Activated CD4-positive, alpha-beta T cell treated with anti-CD3 and anti-CD28 coated beads, Interleukin-2, amount 10 ng/mL, durations not matched to agents 24 days and 14 days (primary cell): ENCODE data around the gene FBXW2. TPM values are rescaled to one million over a fixed set of nuclear protein-coding genes. Genes with fewer than 3 reads are reported as not detected.
A peak's percentile ranks its signal among the peaks of the same experiment; 100 is the strongest.
"Not testable (repeated sequence)": the region's sequence is repeated elsewhere in the genome, so short reads cannot be mapped to it uniquely, and the experiment has no call there.

ENCODE experiments used
- DNase-seq: peaks from one replicate; pipeline ENCODE4 v3.0.0; 2022
- H3K27ac Mint-ChIP-seq: one replicate; pipeline ENCODE4 v1.8.0; 2022; ENCODE audit warnings: mild to moderate bottlenecking, mixed read lengths
- H3K27me3 Mint-ChIP-seq: one replicate; pipeline ENCODE4 v1.8.0; 2022; ENCODE audit warnings: mixed read lengths
- H3K36me3 Mint-ChIP-seq: one replicate; pipeline ENCODE4 v1.8.0; 2022; ENCODE audit warnings: low read depth, mild to moderate bottlenecking, mixed read lengths
- H3K4me1 Mint-ChIP-seq: one replicate; pipeline ENCODE4 v1.8.0; 2021; ENCODE audit warnings: mixed read lengths
- H3K4me3 Mint-ChIP-seq: one replicate; pipeline ENCODE4 v1.8.0; 2022; ENCODE audit warnings: mild to moderate bottlenecking, moderate library complexity, mixed read lengths
- H3K9me3 Mint-ChIP-seq: one replicate; pipeline ENCODE4 v1.8.0; 2021; ENCODE audit warnings: mixed read lengths
- intact Hi-C: fragments of 100-400 bp; cut with micrococcal nuclease; formaldehyde crosslinking; loops from one replicate; pipeline ENCODE4 v1.15.1; 2023
- total RNA-seq: library from RNA; stranded (reverse); gene quantifications from 2 replicates; pipeline ENCODE4 v1.2.3, GENCODE V29; 2022

The FBXW2 gene
- total RNA-seq, 1 donor from 2014 or later = 84.9 TPM

GRCh38 chr9:120755044-120755443 is 38.2 kb downstream of the FBXW2 start:
- no peak overlapping the region for H3K4me3 Mint-ChIP-seq
- H3K36me3 Mint-ChIP-seq = peaks cover 15% of the 10 kb centered on the region
- H3K27me3 Mint-ChIP-seq = no peaks in the 10 kb centered on the region
- H3K4me1 Mint-ChIP-seq = peaks cover 15% of the 10 kb centered on the region
- intact Hi-C loops = loop anchor here (5.0 kb wide), 2 partner anchors 87 to 142 kb away; partner anchors contain the start of gene PSMD5
- no peaks in the 10 kb centered on the region for H3K9me3 Mint-ChIP-seq
- DNase-seq = no peak
- H3K27ac Mint-ChIP-seq = no peak overlapping the region

DNA sequence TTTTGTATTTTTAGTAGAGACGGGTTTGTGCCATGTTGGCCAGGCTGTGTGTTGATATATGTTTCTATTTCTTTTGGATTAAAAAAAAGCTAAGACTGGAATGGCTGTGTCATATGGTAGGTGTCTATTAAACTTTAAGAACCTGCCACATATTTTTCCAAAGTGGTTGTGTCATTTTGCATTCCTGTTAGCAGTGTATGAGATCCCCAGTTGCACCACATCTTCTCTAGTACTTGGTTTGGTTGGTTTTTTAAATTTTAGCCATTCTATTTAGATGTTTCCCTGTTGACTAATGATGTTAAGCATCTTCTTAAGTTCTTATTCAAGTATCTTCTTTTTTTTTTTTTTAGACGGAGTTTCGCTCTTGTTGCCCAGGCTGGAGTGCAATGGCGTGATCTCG is 42.8 kb downstream of the FBXW2 start:
- Mint-ChIP-seq H3K27ac (no peak overlapping the region), H3K4me3 (no peak overlapping the region), H3K27me3 (no peaks in the 10 kb centered on the region), H3K36me3 (no peaks in the 10 kb centered on the region), H3K4me1 (no peaks in the 10 kb centered on the region), H3K9me3 (no peaks in the 10 kb centered on the region)
- DNase-seq = no peak
- intact Hi-C loops = no loop called here

DNA sequence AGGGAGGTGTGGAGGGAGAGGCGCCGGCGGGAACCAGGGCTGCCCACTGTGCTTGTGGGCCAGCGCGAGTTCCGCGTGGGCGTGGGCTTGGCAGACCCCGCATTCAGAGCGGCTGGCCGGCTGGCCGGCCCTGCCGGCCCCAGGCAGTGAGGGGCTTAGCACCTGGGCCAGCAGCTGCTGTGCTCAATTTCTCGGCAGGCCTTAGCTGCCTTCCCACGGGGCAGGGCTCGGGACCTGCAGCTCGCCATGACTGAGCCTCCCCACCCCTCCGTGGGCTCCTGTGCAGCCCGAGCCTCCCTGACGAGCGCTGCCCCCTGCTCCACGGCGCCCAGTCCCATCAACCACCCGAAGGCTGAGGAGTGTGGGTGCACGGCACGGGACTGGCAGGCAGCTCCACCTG is 46.9 kb downstream of the FBXW2 start:
- H3K27me3 Mint-ChIP-seq, H3K27ac Mint-ChIP-seq, H3K9me3 Mint-ChIP-seq, intact Hi-C loops, H3K4me3 Mint-ChIP-seq, DNase-seq, H3K36me3 Mint-ChIP-seq, H3K4me1 Mint-ChIP-seq: not testable (repeated sequence)

DNA sequence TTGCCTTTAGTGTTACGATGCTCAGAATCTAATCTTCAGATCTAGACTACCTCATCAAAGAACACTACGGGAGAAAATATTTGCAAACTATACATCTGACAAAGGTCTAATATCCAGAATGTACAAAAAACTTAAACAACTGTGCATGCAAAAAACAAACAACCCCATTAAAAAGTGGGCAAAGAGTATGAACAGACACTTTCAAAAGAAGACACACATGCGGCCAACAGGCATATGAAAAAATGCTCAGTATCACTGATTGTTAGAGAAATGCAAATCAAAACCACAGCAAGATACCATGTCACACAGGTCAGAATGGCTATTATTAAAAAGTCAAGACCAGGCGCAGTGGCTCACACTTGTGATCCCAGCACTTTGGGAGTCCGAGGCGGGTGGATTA is 47.9 kb downstream of the FBXW2 start:
- Mint-ChIP-seq H3K9me3 (no peaks in the 10 kb centered on the region), H3K4me1 (no peaks in the 10 kb centered on the region), H3K4me3 (no peak overlapping the region), H3K36me3 (no peaks in the 10 kb centered on the region), H3K27me3 (no peaks in the 10 kb centered on the region), H3K27ac (no peak overlapping the region)
- intact Hi-C loops = no loop called here
- no peak for DNase-seq

DNA sequence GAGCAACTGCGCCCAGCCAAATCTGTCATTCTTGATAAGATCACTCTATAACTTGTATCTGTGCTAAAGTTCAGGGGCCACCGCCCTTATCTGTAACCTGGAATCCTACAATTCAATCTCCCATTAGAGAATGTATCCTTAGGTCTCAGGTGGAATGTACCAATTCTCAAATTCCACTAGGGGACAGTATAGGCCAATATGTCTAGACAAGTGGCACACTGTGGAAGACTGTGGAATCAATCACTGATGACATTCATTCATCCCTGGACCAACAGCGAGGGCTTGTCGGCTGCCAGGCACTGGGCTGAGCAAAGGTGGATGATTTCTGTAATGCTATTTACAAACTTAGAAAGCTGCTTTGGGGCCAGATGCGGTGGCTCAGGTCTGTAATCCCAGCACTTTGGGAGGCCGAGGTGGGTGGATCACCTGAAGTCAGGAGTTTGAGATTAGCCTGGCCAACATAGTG is 50.2 kb downstream of the FBXW2 start:
- H3K27me3 Mint-ChIP-seq = no peaks in the 10 kb centered on the region
- intact Hi-C loops = no loop called here
- peak; percentile 65 for DNase-seq

DNA sequence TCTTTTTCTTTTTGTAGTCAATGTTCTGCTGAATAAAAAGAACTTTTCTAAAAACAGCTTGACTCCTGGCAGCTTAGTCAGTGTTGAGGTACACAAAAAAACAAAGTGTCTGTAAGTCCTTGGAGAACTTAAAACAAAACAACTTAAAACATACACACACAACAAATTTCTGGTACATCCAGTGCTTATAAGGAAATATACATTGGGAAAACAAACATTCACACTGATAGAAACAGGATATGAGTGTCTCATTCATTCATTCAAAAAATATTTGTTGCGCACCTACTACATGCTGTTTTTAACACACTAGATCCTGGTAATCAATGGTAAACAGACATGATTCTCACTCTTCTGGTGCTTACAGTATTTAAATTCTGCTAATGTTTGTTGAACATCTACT is 51.5 kb downstream of the FBXW2 start:
- H3K27ac Mint-ChIP-seq = no peak overlapping the region
- H3K4me3 Mint-ChIP-seq = no peak overlapping the region
- DNase-seq = no peak
- H3K9me3 Mint-ChIP-seq = no peaks in the 10 kb centered on the region
- H3K27me3 Mint-ChIP-seq = no peaks in the 10 kb centered on the region
- intact Hi-C loops = no loop called here
- no peaks in the 10 kb centered on the region for H3K36me3 Mint-ChIP-seq
- H3K4me1 Mint-ChIP-seq = no peaks in the 10 kb centered on the region

More for the DNA sequence above, 50.2 kb downstream of the FBXW2 start:
- Mint-ChIP-seq H3K9me3 (no peaks in the 10 kb centered on the region), H3K27ac (no peak overlapping the region), H3K4me3 (no peak overlapping the region), H3K36me3 (no peaks in the 10 kb centered on the region), H3K4me1 (no peaks in the 10 kb centered on the region)

- intact Hi-C loops = no loop called here
- H3K4me1 Mint-ChIP-seq = no peaks in the 10 kb centered on the region
- H3K27me3 Mint-ChIP-seq = no peaks in the 10 kb centered on the region
- H3K27ac Mint-ChIP-seq = no peak overlapping the region
- no peaks in the 10 kb centered on the region for H3K36me3 Mint-ChIP-seq
- no peaks in the 10 kb centered on the region for H3K9me3 Mint-ChIP-seq
- DNase-seq = no peak
- H3K4me3 Mint-ChIP-seq = no peak overlapping the region
These were observed 52.0 kb downstream of the FBXW2 start for GRCh38 chr9:120741191-120741590.

DNA sequence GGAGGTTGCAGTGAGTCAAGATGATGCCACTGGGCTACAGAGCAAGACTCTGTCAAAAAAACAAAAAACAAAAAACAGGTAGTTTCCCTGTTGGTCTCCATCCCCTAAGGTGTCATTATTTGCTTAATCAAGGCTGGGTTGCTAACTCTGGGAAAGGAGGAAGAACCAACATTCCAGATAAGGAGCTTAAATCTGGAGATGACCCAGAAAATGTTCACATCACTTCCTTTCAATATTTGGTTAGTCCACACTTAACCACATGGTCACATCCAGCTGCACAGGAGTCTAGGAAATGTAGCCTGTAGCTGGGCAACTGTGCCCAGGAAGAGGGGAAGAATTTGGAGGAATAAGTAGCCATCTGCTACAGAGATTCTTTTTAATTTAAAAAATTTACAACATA is 53.1 kb downstream of the FBXW2 start:
- intact Hi-C loops = no loop called here
- no peak overlapping the region for H3K27ac Mint-ChIP-seq
- H3K4me3 Mint-ChIP-seq = no peak overlapping the region
- no peak for DNase-seq
- no peaks in the 10 kb centered on the region for H3K4me1 Mint-ChIP-seq
- no peaks in the 10 kb centered on the region for H3K9me3 Mint-ChIP-seq
- H3K27me3 Mint-ChIP-seq = no peaks in the 10 kb centered on the region
- no peaks in the 10 kb centered on the region for H3K36me3 Mint-ChIP-seq

DNA sequence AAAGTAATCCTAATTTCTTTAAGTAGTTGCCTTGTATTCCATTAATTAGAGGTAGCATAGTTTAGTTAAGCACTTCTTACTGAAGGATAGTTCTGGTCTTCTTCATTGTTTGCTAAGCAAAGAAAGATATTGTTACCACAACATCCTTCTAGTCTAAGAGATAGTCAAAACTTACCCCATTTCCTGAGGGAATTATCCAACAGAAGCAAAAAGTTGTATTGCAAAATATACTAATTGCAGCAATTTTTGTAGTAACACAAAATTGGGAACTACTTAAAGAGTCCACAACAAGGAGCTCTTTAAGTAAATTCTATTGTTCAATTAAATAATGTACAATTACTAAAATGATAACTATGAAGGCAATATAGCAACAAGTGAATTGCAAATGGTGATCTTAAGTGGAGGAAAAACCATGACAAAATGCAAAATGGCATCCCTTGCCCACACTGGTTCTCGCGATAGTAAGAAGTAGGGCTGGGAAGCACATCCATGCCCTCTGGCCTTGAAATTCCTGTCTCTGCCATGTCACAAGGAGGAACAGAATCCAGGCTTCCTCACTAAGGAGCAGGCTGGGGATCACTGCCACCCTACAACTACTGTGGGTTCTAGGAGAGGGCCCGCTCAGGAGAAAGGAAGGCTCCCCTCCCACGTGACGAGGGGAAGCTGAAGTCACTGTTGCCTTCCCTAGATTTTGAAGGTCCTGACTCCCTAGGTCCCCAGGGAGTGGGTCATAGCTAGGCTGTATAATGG is 55.6 kb downstream of the FBXW2 start:
- Mint-ChIP-seq H3K36me3 (no peaks in the 10 kb centered on the region), H3K4me1 (no peaks in the 10 kb centered on the region), H3K4me3 (no peak overlapping the region), H3K27me3 (no peaks in the 10 kb centered on the region), H3K27ac (no peak overlapping the region), H3K9me3 (no peaks in the 10 kb centered on the region)
- DNase-seq = no peak
- intact Hi-C loops = no loop called here

DNA sequence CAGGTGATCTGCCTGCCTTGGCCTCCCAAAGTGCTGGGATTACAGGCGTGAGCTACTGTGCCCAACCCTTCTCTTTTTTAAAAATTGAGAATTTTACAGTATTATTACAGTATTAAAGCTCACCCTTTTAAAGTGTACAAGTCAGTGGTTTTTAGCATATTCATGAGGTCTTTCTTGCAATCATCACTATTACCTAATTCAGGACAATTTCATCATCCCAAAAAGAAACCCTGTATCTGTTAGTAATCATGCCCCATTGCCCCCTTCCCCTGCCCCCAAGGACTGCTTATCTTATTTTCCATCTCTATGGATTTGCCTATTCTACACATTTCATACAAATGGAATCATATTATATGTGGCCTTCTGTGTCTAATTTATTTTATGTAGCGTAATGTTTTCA is 56.3 kb downstream of the FBXW2 start:
- no peak for DNase-seq
- Mint-ChIP-seq H3K27ac (no peak overlapping the region), H3K4me3 (no peak overlapping the region), H3K36me3 (no peaks in the 10 kb centered on the region), H3K27me3 (no peaks in the 10 kb centered on the region), H3K9me3 (no peaks in the 10 kb centered on the region), H3K4me1 (no peaks in the 10 kb centered on the region)
- intact Hi-C loops = no loop called here

DNA sequence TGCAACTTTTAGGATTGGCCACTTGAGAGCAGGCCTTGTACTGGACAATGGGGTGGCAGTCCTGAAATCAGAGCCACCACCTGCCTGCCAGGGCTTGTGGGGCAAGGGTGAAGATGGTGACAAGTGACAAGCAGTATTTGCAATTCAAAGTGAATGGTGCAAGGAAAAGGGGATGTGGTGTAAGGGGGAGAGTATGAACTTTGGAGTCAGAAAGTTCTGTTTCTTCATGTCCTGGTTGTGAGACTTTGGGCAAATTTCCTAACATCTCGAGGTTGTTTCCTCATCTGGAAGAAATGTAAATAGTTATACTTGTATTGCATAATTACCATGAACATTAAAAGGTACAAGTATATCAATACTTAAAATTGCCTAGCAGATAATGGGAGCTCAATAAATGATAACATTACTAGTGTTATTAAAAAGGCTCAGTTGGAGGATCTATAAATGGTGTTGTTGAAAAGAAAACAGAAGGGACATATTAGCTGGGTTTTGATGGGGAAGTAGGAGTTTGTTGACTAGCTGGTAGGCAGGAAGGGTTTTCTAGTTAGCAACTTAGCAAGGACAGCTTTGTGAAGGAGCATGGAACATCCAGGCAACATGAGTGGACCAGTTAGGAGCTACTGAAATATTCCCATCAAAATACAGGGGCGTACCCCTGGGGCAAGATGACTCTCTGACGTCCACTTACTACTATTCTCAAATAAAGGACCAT is 57.6 kb downstream of the FBXW2 start:
- no peak overlapping the region for H3K4me3 Mint-ChIP-seq
- H3K4me1 Mint-ChIP-seq = no peaks in the 10 kb centered on the region
- intact Hi-C loops = no loop called here
- no peaks in the 10 kb centered on the region for H3K9me3 Mint-ChIP-seq
- H3K27ac Mint-ChIP-seq = no peak overlapping the region
- H3K27me3 Mint-ChIP-seq = no peaks in the 10 kb centered on the region
- no peaks in the 10 kb centered on the region for H3K36me3 Mint-ChIP-seq
- no peak for DNase-seq

- no peak for DNase-seq
- H3K4me3 Mint-ChIP-seq = no peak overlapping the region
- H3K27ac Mint-ChIP-seq = no peak overlapping the region
- intact Hi-C loops = no loop called here
- no peaks in the 10 kb centered on the region for H3K27me3 Mint-ChIP-seq
- H3K9me3 Mint-ChIP-seq = no peaks in the 10 kb centered on the region
- no peaks in the 10 kb centered on the region for H3K4me1 Mint-ChIP-seq
- H3K36me3 Mint-ChIP-seq = no peaks in the 10 kb centered on the region
These were observed 58.4 kb downstream of the FBXW2 start for GRCh38 chr9:120734607-120735410.

GRCh38 chr9:120733190-120733589 is 60.0 kb downstream of the FBXW2 start:
- H3K27ac Mint-ChIP-seq = no peak overlapping the region
- no peaks in the 10 kb centered on the region for H3K9me3 Mint-ChIP-seq
- H3K36me3 Mint-ChIP-seq = no peaks in the 10 kb centered on the region
- peaks cover 4% of the 10 kb centered on the region for H3K4me1 Mint-ChIP-seq
- intact Hi-C loops = no loop called here
- DNase-seq = no peak
- no peak overlapping the region for H3K4me3 Mint-ChIP-seq
- no peaks in the 10 kb centered on the region for H3K27me3 Mint-ChIP-seq
